NOMO-1 treated with DMSO at 0.1 percent for 48 hours (cell line): Measurements from ENCODE around the gene SIAH3.
"Not testable (repeated sequence)": the region's sequence is repeated elsewhere in the genome, so short reads cannot be mapped to it uniquely, and the experiment has no call there.

ENCODE experiments used
- DNase-seq: peaks from one replicate; lab custom pipeline; 2025; ENCODE audit not compliant: unreplicated experiment; lab: John Stamatoyannopoulos, UW

Gene SIAH3

GRCh38 chr13:45851171-45851921, at the start of gene SIAH3:
Gene SIAH3, minus strand, starts transcription at chr13:45851753. Its CDS starts 124 bp downstream, at chr13:45851629.
- no peak for DNase-seq

GRCh38 chr13:45899406-45899805, 47.9 kb upstream of the SIAH3 start:
- no peak for DNase-seq

- DNase-seq: no peak
These were observed 46.0 kb upstream of the SIAH3 start for GRCh38 chr13:45897562-45897961.

- no peak for DNase-seq
These were observed 44.7 kb upstream of the SIAH3 start for GRCh38 chr13:45896285-45896684.

GRCh38 chr13:45895881-45896280, 44.3 kb upstream of the SIAH3 start:
- no peak for DNase-seq

- DNase-seq: no peak
These were observed 41.0 kb upstream of the SIAH3 start for GRCh38 chr13:45892513-45892912.

- no peak for DNase-seq
These were observed 38.2 kb upstream of the SIAH3 start for GRCh38 chr13:45889590-45890243.

- DNase-seq: no peak
These were observed 34.9 kb upstream of the SIAH3 start for GRCh38 chr13:45886466-45886865.

GRCh38 chr13:45885194-45885593, 33.6 kb upstream of the SIAH3 start:
- DNase-seq: no peak

- DNase-seq: no peak
These were observed 31.1 kb upstream of the SIAH3 start for GRCh38 chr13:45882626-45883025.

- no peak for DNase-seq
These were observed 29.8 kb upstream of the SIAH3 start for GRCh38 chr13:45881353-45881752.

- no peak for DNase-seq
These were observed 28.7 kb upstream of the SIAH3 start for GRCh38 chr13:45880242-45880641.

- no peak for DNase-seq
These were observed 28.1 kb upstream of the SIAH3 start for GRCh38 chr13:45879666-45880065.

GRCh38 chr13:45878966-45879365, 27.4 kb upstream of the SIAH3 start:
- no peak for DNase-seq

- peak; percentile 23 for DNase-seq
These were observed 25.2 kb upstream of the SIAH3 start for GRCh38 chr13:45876781-45877180.

GRCh38 chr13:45875951-45876350, 24.4 kb upstream of the SIAH3 start:
- no peak for DNase-seq

GRCh38 chr13:45873491-45874325, 22.2 kb upstream of the SIAH3 start:
- DNase-seq: no peak

GRCh38 chr13:45872566-45872965, 21.0 kb upstream of the SIAH3 start:
- DNase-seq: no peak

GRCh38 chr13:45871201-45871600, 19.6 kb upstream of the SIAH3 start:
- not testable (repeated sequence) for DNase-seq

GRCh38 chr13:45870232-45870631, 18.7 kb upstream of the SIAH3 start:
- no peak for DNase-seq

- no peak for DNase-seq
These were observed 13.9 kb upstream of the SIAH3 start for GRCh38 chr13:45865414-45865813.
